HepG2 (cell line): ENCODE measurements around the gene DCAF16.

Experiments used
- CBX5 ChIP-seq: sonication (generic); formaldehyde crosslinking; IDR thresholded peaks from 2 replicates; pipeline ENCODE4 v1.4.0; 2020; ENCODE audit warnings: missing genetic modification reagents, borderline replicate concordance
- CTCF ChIP-seq: sonication (generic); formaldehyde crosslinking; IDR thresholded peaks from 2 replicates; pipeline ENCODE4 v1.5.0; 2020; ENCODE audit warnings: mild to moderate bottlenecking, missing genetic modification reagents, moderate library complexity
- ESRRA ChIP-seq: sonication (generic); formaldehyde crosslinking; IDR thresholded peaks from 2 replicates; pipeline ENCODE4 v1.5.1; 2020; ENCODE audit warnings: mild to moderate bottlenecking, low read depth, missing genetic modification reagents
- HHEX ChIP-seq: IDR thresholded peaks from 2 replicates; pipeline ENCODE4 v1.6.1; 2016; ENCODE audit warnings: control low read depth
- HIVEP1 ChIP-seq: sonication (generic); formaldehyde crosslinking; IDR thresholded peaks from 2 replicates; pipeline ENCODE4 v1.4.0; 2020; ENCODE audit warnings: mild to moderate bottlenecking, missing genetic modification reagents
- IRF1 ChIP-seq: sonication (generic); formaldehyde crosslinking; IDR thresholded peaks from 2 replicates; pipeline ENCODE4 v1.4.0; 2020; ENCODE audit warnings: low read depth, mild to moderate bottlenecking, missing genetic modification reagents
- NFE2L2 ChIP-seq: fragments of 150-350 bp; IDR thresholded peaks from 2 replicates; pipeline ENCODE4 v1.6.1; 2014; ENCODE audit warnings: low read length
- POLR2A ChIP-seq, 2 experiments: IDR thresholded peaks; 2 replicates each; pipeline ENCODE4 v1.6.1; 2011; ENCODE audit warnings: low read depth in 2 of 2, low read length in 2 of 2, mild to moderate bottlenecking in 1 of 2, moderate library complexity in 1 of 2; ENCODE audit not compliant: insufficient read depth in 1 of 2
- STAG1 ChIP-seq: sonication (generic); formaldehyde crosslinking; IDR thresholded peaks from 2 replicates; pipeline ENCODE4 v1.4.0; 2020; ENCODE audit warnings: missing genetic modification reagents
- ZBTB1 ChIP-seq: sonication (generic); formaldehyde crosslinking; IDR thresholded peaks from 2 replicates; pipeline ENCODE4 v1.4.0; 2020; ENCODE audit warnings: missing genetic modification reagents, borderline replicate concordance
- ZBTB33 ChIP-seq: sonication (generic); formaldehyde crosslinking; IDR thresholded peaks from 2 replicates; pipeline ENCODE4 v1.4.0; 2020; ENCODE audit warnings: missing genetic modification reagents
- ZBTB7A ChIP-seq: sonication (generic); formaldehyde crosslinking; IDR thresholded peaks from 2 replicates; pipeline ENCODE4 v1.8.0; 2022; ENCODE audit warnings: mild to moderate bottlenecking, missing genetic modification reagents
- ZFX ChIP-seq: sonication (generic); formaldehyde crosslinking; IDR thresholded peaks from 2 replicates; pipeline ENCODE4 v1.4.0; 2020; ENCODE audit warnings: mild to moderate bottlenecking, low read depth, missing genetic modification reagents, moderate library complexity
- ZNF143 ChIP-seq: sonication (generic); formaldehyde crosslinking; IDR thresholded peaks from 2 replicates; pipeline ENCODE4 v1.4.0; 2020; ENCODE audit warnings: missing genetic modification reagents

- no peak for TF ChIP-seq ZBTB7A (CRISPR knock-in tag)
- no peak for TF ChIP-seq ESRRA (CRISPR knock-in tag)
- TF ChIP-seq HIVEP1 (CRISPR knock-in tag) = no peak
- no peak for TF ChIP-seq CTCF (CRISPR knock-in tag)
- no peak for TF ChIP-seq IRF1 (CRISPR knock-in tag)
- TF ChIP-seq ZBTB33 (CRISPR knock-in tag) = no peak
- TF ChIP-seq NFE2L2 = no peak
- TF ChIP-seq ZFX (CRISPR knock-in tag) = no peak
- TF ChIP-seq POLR2A (IDR thresholded peaks at IDR 0.05; ENCODE audit: insufficient read depth in 1 of 2, low read depth in 2 of 2, low read length in 2 of 2) = no peak
- TF ChIP-seq STAG1 (CRISPR knock-in tag) = no peak
- no peak for TF ChIP-seq HHEX
- no peak for TF ChIP-seq CBX5 (CRISPR knock-in tag)
- TF ChIP-seq ZNF143 (CRISPR knock-in tag) = no peak
- TF ChIP-seq ZBTB1 = no peak
These were observed 46.6 kb downstream of the DCAF16 start for GRCh38 chr4:17763931-17764330.
